Measurements from ENCODE around the gene OTULINL.

DNA sequence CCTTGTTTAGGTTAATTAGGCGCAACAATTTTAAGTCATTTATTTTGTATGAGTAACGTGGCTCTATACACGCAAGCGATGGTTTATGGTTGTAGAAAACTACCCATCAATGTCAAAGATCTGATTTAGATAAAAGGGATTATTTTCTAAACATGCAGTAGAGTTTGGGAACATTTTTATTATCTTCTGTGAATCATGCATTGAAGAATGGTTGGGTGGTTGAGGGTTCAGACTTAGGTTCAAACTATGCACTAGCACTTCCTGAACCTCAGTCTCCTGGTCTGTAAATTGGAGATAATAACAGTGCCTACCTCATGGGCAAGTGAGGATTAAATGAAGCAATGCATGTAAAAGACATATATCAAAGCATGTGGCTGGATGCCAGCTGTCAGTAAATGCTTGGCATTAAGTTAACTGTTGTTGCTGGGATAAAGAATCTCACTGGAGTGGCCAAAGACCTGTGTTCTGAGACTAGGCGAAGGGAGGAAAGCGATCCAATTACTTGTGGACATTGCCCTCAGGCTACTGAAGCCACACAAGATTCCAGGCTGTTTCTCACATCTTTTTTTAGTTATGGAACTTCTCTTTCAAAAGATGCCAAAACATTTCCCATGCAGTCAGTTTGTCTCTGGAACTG lies 1.1 kb upstream of the OTULINL start:
- TF ChIP-seq SUZ12 (IDR thresholded peaks at IDR 0.05; ENCODE audit: extremely low read depth, insufficient read depth, insufficient read length) (no peak), YY1 (IDR thresholded peaks at IDR 0.05; ENCODE audit: insufficient read depth, insufficient read length) (no peak)
